ENCODE data around the gene RAB5B.

The RAB5B gene

DNA sequence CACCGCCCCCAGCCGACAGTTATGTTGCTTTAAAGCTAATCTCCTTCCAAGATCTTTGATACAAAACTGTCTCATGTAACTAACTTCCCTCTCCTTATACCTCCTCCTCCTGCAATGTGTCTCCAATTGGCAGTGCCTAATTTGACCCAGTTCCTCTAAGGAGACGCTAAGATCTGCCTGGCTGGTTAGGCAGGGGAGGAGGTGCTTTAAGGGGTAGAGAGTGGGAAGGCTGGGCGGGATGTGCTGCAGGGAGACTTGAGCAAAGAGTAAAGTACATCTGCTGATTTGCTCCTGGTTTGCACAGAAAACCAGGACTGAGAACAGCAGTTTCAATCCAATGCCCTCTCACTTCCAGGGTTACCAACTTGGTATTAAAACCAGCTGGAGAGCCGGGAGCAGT, 39.6 kb downstream of the RAB5B start:
- no peak for DNase-seq
- Histone ChIP-seq H3K27me3 (ENCODE audit: insufficient read depth, low read depth, severe bottlenecking) (no peaks in the 10 kb centered on the region), H3K27ac (no peak overlapping the region), H3K36me3 (peaks cover 7% of the 10 kb centered on the region; the same call in 1 of the 2 replicates), H3K9me3 (ENCODE audit: severe bottlenecking) (no peaks in the 10 kb centered on the region), H3K4me3 (ENCODE audit: low read depth, low read length) (no peak overlapping the region)
- TF ChIP-seq, protein P1, sequence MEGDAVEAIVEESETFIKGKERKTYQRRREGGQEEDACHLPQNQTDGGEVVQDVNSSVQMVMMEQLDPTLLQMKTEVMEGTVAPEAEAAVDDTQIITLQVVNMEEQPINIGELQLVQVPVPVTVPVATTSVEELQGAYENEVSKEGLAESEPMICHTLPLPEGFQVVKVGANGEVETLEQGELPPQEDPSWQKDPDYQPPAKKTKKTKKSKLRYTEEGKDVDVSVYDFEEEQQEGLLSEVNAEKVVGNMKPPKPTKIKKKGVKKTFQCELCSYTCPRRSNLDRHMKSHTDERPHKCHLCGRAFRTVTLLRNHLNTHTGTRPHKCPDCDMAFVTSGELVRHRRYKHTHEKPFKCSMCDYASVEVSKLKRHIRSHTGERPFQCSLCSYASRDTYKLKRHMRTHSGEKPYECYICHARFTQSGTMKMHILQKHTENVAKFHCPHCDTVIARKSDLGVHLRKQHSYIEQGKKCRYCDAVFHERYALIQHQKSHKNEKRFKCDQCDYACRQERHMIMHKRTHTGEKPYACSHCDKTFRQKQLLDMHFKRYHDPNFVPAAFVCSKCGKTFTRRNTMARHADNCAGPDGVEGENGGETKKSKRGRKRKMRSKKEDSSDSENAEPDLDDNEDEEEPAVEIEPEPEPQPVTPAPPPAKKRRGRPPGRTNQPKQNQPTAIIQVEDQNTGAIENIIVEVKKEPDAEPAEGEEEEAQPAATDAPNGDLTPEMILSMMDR (IDR thresholded peaks at IDR 0.05; ENCODE audit: low read depth, low read length) = no peak

DNA sequence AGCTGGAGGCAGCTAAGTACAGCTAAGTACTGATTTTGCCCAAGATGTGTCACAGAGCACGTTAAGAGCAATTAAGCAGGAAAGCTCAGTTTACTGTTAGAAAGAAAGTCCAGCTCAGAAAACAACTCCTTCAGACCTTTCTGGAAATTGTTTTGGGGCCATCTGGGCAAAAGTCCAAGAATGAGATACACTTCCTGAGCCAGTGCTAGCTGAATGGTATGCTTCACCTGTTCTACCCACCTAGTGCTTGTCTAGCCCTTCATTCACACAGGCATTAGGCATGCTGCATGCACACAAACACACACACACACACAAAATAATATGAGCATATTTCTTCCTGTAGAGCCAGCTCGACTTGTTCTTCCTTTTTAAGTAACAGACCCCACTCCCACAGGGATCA, 40.3 kb downstream of the RAB5B start:
- no peaks in the 10 kb centered on the region for H3K27me3 ChIP-seq (ENCODE audit: insufficient read depth, low read depth, severe bottlenecking)
- peaks cover 7% of the 10 kb centered on the region; the same call in 1 of the 2 replicates for H3K36me3 ChIP-seq
- no peak overlapping the region for H3K4me3 ChIP-seq (ENCODE audit: low read depth, low read length)
- TF ChIP-seq, protein P1 (IDR thresholded peaks at IDR 0.05; ENCODE audit: low read depth, low read length) = no peak
- no peak overlapping the region for H3K27ac ChIP-seq
- no peak for DNase-seq
- no peaks in the 10 kb centered on the region for H3K9me3 ChIP-seq (ENCODE audit: severe bottlenecking)

DNA sequence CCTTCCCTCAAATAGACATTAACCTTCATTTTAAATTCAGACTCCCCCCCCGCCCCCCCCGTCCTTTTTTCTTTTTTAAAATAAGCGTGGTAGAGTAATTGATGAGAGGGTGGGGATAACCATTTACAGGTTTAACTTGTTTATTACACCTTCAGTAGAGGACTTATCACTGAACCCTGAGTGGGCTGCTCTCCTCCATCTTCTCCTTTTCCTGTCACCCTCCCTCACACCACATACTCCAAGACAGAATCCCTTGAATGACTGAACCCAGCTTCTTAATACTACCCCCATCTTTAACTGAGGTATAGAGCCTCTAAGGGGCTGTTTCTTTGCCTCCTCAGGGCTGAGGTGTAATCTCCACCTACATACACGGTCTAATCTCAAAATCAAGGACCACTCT, 43.3 kb downstream of the RAB5B start:
- no peaks in the 10 kb centered on the region for H3K27me3 ChIP-seq (ENCODE audit: insufficient read depth, low read depth, severe bottlenecking)
- no peak overlapping the region for H3K27ac ChIP-seq
- no peaks in the 10 kb centered on the region for H3K9me3 ChIP-seq (ENCODE audit: severe bottlenecking)
- no peak overlapping the region for H3K4me3 ChIP-seq (ENCODE audit: low read depth, low read length)
- H3K36me3 ChIP-seq = peaks cover 4% of the 10 kb centered on the region; the same call in 1 of the 2 replicates
- no peak for DNase-seq
- TF ChIP-seq, protein P1 (IDR thresholded peaks at IDR 0.05; ENCODE audit: low read depth, low read length) = no peak

DNA sequence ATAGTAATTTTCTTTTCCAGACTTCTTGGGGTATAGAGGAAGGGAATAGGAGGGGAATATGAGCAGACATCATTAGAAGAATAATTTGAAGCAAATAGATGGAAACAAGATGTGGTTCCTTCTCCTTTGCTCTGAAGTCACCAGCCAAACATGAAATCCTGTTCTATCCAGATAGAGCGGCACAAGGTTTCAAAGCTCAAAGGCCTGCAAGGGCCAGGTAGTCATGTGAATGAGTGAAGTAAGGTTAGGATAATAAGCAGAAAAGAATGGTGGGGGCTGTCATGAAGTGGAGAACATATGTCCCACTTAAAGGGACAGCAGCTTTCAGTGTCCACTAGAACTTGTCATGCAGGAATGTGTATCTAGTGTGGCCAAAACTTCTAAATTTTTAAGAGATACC, 44.5 kb downstream of the RAB5B start:
- Histone ChIP-seq H3K4me3 (ENCODE audit: low read depth, low read length) (no peak overlapping the region), H3K27ac (no peak overlapping the region), H3K9me3 (ENCODE audit: severe bottlenecking) (no peaks in the 10 kb centered on the region), H3K27me3 (ENCODE audit: insufficient read depth, low read depth, severe bottlenecking) (no peaks in the 10 kb centered on the region), H3K36me3 (peaks cover 4% of the 10 kb centered on the region; the same call in 1 of the 2 replicates)
- no peak for DNase-seq
- TF ChIP-seq, protein P1 (IDR thresholded peaks at IDR 0.05; ENCODE audit: low read depth, low read length) = no peak

DNA sequence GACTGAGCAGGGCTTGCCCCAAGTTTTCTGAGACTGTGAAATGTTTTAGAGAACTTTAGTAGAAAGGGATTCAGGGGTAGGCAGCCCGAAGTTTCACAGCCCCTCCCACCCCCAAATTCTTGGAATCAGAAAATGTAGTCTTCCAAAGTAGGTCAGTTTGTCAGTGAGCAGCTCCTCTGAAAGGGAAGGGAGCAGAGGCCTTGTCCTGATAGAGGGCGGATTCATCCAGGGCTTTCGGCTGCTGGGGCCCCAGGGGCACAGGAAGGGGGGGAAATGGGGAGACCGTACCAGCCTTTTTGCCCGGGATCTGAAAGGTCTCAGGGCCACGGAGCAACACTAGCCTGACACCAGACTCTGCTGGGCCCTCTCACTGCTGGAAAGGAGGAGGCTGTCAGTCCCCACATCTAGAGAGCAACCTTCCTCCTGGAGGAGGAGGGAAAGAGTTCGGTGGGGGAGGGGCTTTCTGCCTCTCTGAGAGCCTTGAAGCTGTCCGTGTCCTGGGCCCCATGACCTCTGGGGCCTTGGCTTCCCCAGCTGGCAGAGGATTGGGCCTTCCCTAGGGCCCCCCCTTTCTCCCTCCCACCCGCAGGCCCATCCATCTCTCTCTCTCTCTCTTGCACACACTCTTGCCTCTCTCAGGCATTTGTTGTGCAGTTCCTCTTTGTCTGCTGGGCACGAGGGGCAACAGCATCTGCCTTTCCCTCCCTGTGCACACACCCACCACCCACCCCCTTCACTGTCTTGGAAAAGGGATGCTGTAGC, 46.7 kb downstream of the RAB5B start, which contains the start of gene IKZF4:
IKZF4 (plus strand) TSS at position 621 of the 762 bp plus-strand sequence. CDS start 451 bp downstream, outside the sequence.
- Histone ChIP-seq H3K27me3 (ENCODE audit: insufficient read depth, low read depth, severe bottlenecking) (no peaks in the 10 kb centered on the region), H3K27ac (peak within 1 kb of the TSS; percentile 60), H3K4me3 (ENCODE audit: low read depth, low read length) (peak within 1 kb of the TSS; percentile 42)

More for the DNA sequence above, 46.7 kb downstream of the RAB5B start, which contains the start of gene IKZF4:
- Histone ChIP-seq H3K36me3 (peaks cover 6% of the 10 kb centered on the region), H3K9me3 (ENCODE audit: severe bottlenecking) (no peaks in the 10 kb centered on the region)
- TF ChIP-seq, protein P1 (IDR thresholded peaks at IDR 0.05; ENCODE audit: low read depth, low read length) = no peak
- DNase-seq = peak; percentile 84
